ENCODE results near the gene UBE2I.
"Not testable (repeated sequence)": the region's sequence is repeated elsewhere in the genome, so short reads cannot be mapped to it uniquely, and the experiment has no call there.

The UBE2I gene

GRCh38 chr16:1293921-1294656 is 15.3 kb upstream of the UBE2I start:
- DNase-seq (ENCODE audit: low read depth) = no peak

- no peak for DNase-seq (ENCODE audit: low read depth)
These were observed 14.0 kb upstream of the UBE2I start for GRCh38 chr16:1295465-1295864.

GRCh38 chr16:1296688-1297017 is 12.8 kb upstream of the UBE2I start:
- not testable (repeated sequence) for DNase-seq (ENCODE audit: low read depth)

- DNase-seq (ENCODE audit: low read depth) = no peak
These were observed 12.3 kb upstream of the UBE2I start for GRCh38 chr16:1297018-1297696.

- no peak for DNase-seq (ENCODE audit: low read depth)
These were observed 11.0 kb upstream of the UBE2I start for GRCh38 chr16:1298406-1298805.

- DNase-seq (ENCODE audit: low read depth) = no peak
These were observed 10.2 kb upstream of the UBE2I start for GRCh38 chr16:1299012-1299867.

- no peak for DNase-seq (ENCODE audit: low read depth)
These were observed 9.6 kb upstream of the UBE2I start for GRCh38 chr16:1299868-1300203.

- no peak for DNase-seq (ENCODE audit: low read depth)
These were observed 8.6 kb upstream of the UBE2I start for GRCh38 chr16:1300664-1301476.

- DNase-seq (ENCODE audit: low read depth) = no peak
These were observed 7.9 kb upstream of the UBE2I start for GRCh38 chr16:1301562-1301961.

GRCh38 chr16:1305823-1306222 is 3.6 kb upstream of the UBE2I start:
- DNase-seq (ENCODE audit: low read depth) = no peak

- no peak for DNase-seq (ENCODE audit: low read depth)
These were observed 3.1 kb upstream of the UBE2I start for GRCh38 chr16:1306334-1306733.

- DNase-seq (ENCODE audit: low read depth) = no peak
These were observed 1.1 kb upstream of the UBE2I start for GRCh38 chr16:1308036-1308976.

GRCh38 chr16:1309888-1310831 is 724 bp downstream of the UBE2I start:
- no peak for DNase-seq (ENCODE audit: low read depth)

- no peak for DNase-seq (ENCODE audit: low read depth)
These were observed 1.4 kb downstream of the UBE2I start for GRCh38 chr16:1310832-1311200.

GRCh38 chr16:1311212-1311737 is 1.8 kb downstream of the UBE2I start:
- DNase-seq (ENCODE audit: low read depth) = no peak

- DNase-seq (ENCODE audit: low read depth) = no peak
These were observed 2.5 kb downstream of the UBE2I start for GRCh38 chr16:1311738-1312466.

- DNase-seq (ENCODE audit: low read depth) = no peak
These were observed 3.0 kb downstream of the UBE2I start for GRCh38 chr16:1312467-1312816.

- DNase-seq (ENCODE audit: low read depth) = no peak
These were observed 3.5 kb downstream of the UBE2I start for GRCh38 chr16:1312903-1313302.

- DNase-seq (ENCODE audit: low read depth) = no peak
These were observed 4.4 kb downstream of the UBE2I start for GRCh38 chr16:1313721-1314369.
